Osteoblast (primary cell): ENCODE results near the gene RPL13A. TPM values are rescaled to one million over a fixed set of nuclear protein-coding genes. Genes with fewer than 3 reads are reported as not detected.

Experiments used
- DNase-seq: peaks from one replicate; pipeline ENCODE4 v3.0.0; 2011; ENCODE audit warnings: low spot score, mixed read lengths; ENCODE audit not compliant: insufficient read length; ENCODE audit errors: missing footprints
- H2AFZ ChIP-seq: 2 replicates; pipeline ENCODE4 v1.6.0; 2011; ENCODE audit warnings: mild to moderate bottlenecking, low read length
- H3K27ac ChIP-seq: 2 replicates; pipeline ENCODE4 v1.5.1; 2011; ENCODE audit warnings: mild to moderate bottlenecking, low read depth, low read length, moderate library complexity
- H3K27me3 ChIP-seq: 2 replicates; pipeline ENCODE4 v1.6.0; 2012; ENCODE audit warnings: mild to moderate bottlenecking, control low read depth, inconsistent platforms, low read length, moderate library complexity; ENCODE audit not compliant: insufficient read depth
- H3K36me3 ChIP-seq: 2 replicates; pipeline ENCODE4 v1.5.1; 2011; ENCODE audit warnings: mild to moderate bottlenecking, low read length, control low read depth, moderate library complexity; ENCODE audit not compliant: insufficient read depth
- H3K4me1 ChIP-seq: 2 replicates; pipeline ENCODE4 v1.5.1; 2011; ENCODE audit warnings: mild to moderate bottlenecking, low read length, control low read depth, moderate library complexity; ENCODE audit not compliant: insufficient read depth
- H3K4me2 ChIP-seq: 2 replicates; pipeline ENCODE4 v1.6.0; 2011; ENCODE audit warnings: mild to moderate bottlenecking, low read length; ENCODE audit not compliant: insufficient read depth
- H3K4me3 ChIP-seq: fragments of 200-600 bp; sonication (generic); 3 replicates; pipeline ENCODE4 v1.5.1; 2012; ENCODE audit warnings: mild to moderate bottlenecking, low read length, inconsistent platforms; ENCODE audit not compliant: insufficient read depth
- H3K79me2 ChIP-seq: 2 replicates; pipeline ENCODE4 v1.6.0; 2012; ENCODE audit warnings: mild to moderate bottlenecking, low read length, control low read depth, inconsistent platforms; ENCODE audit not compliant: insufficient read depth
- H3K9me3 ChIP-seq: 2 replicates; pipeline ENCODE4 v1.5.1; 2011; ENCODE audit warnings: low read depth, low read length, control low read depth
- H4K20me1 ChIP-seq: 2 replicates; pipeline ENCODE4 v1.6.0; 2012; ENCODE audit warnings: mild to moderate bottlenecking, low read length, control low read depth; ENCODE audit not compliant: insufficient read depth
- total RNA-seq: library from RNA; depleted of rRNA; stranded (reverse); fragments of >200 nt; gene quantifications from 2 replicates; pipeline ENCODE4 v1.2.3, GENCODE V29; 2012
- TF ChIP-seq, protein P1 (sequence below): IDR thresholded peaks from 2 replicates; pipeline ENCODE4 v1.5.1; 2011; ENCODE audit warnings: mild to moderate bottlenecking, low read depth, low read length, moderate library complexity; ENCODE audit errors: extremely low read depth

The RPL13A gene
- total RNA-seq, 1 donor: 2,185 TPM

DNA sequence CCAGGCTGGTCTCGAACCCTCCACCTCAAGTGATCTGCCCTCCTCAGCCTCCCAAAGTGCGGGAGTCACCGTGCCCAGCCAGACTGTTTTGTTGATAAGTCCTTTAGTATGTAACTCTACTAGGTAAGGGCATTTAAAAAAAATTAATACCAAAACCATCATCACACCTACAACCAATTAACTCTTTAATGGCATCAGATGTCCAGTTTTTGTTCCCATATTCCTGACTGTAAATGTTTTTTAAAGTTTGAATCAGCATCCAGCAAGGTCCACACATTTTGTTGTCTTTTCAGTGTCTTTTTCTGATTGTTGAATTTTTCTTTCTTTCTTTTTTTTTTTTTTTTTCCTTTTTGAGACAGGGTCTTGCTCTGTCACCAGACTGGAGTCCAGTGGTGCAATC, 30.6 kb downstream of the RPL13A start:
- no peak overlapping the region for H3K4me3 ChIP-seq
- no peaks in the 10 kb centered on the region for H4K20me1 ChIP-seq
- H3K4me2 ChIP-seq: no peak overlapping the region
- TF ChIP-seq, protein P1, sequence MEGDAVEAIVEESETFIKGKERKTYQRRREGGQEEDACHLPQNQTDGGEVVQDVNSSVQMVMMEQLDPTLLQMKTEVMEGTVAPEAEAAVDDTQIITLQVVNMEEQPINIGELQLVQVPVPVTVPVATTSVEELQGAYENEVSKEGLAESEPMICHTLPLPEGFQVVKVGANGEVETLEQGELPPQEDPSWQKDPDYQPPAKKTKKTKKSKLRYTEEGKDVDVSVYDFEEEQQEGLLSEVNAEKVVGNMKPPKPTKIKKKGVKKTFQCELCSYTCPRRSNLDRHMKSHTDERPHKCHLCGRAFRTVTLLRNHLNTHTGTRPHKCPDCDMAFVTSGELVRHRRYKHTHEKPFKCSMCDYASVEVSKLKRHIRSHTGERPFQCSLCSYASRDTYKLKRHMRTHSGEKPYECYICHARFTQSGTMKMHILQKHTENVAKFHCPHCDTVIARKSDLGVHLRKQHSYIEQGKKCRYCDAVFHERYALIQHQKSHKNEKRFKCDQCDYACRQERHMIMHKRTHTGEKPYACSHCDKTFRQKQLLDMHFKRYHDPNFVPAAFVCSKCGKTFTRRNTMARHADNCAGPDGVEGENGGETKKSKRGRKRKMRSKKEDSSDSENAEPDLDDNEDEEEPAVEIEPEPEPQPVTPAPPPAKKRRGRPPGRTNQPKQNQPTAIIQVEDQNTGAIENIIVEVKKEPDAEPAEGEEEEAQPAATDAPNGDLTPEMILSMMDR: no peak
- no peaks in the 10 kb centered on the region for H3K79me2 ChIP-seq
- H3K27me3 ChIP-seq: no peaks in the 10 kb centered on the region
- H3K4me1 ChIP-seq: no peaks in the 10 kb centered on the region
- DNase-seq: peak; percentile 69
- no peaks in the 10 kb centered on the region for H3K9me3 ChIP-seq
- no peak overlapping the region for H2AFZ ChIP-seq
- no peaks in the 10 kb centered on the region for H3K36me3 ChIP-seq
- H3K27ac ChIP-seq: no peak overlapping the region

DNA sequence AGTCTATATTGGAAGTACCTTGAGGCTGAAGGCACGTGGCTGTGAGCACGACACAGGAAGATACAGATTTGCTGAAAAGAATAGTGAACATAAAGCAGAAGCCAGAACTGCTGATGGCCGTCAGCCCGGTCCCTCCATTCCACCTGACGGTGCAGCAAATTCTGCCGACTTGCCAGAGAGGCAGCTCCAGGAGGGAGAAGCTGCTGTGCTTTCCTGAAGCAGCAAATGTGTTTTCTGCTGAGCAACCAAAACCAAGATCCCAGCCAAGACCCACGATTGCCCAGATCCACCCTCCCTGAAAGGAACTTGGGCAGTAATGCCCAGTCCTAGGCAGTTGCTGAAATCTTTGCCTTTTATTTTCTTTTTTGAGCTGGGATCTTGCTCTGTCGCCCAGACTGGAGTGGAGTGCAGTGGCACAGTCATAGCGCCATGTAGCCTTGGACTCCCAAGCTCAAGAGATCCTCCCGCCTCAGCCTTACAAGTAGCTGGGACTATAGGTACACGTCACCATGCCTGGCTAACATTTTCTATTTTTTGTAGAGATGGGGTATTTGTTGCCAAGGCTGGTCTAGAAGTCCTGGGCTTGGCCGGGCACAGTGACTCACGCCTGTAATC, 33.4 kb downstream of the RPL13A start:
- Histone ChIP-seq H3K9me3 (no peaks in the 10 kb centered on the region), H3K4me1 (no peaks in the 10 kb centered on the region), H4K20me1 (no peaks in the 10 kb centered on the region), H3K79me2 (no peaks in the 10 kb centered on the region), H3K27me3 (no peaks in the 10 kb centered on the region), H3K4me3 (no peak overlapping the region), H3K36me3 (no peaks in the 10 kb centered on the region), H3K4me2 (no peak overlapping the region), H2AFZ (no peak overlapping the region), H3K27ac (no peak overlapping the region)
- TF ChIP-seq, protein P1: no peak
- peak; percentile 29 for DNase-seq

DNA sequence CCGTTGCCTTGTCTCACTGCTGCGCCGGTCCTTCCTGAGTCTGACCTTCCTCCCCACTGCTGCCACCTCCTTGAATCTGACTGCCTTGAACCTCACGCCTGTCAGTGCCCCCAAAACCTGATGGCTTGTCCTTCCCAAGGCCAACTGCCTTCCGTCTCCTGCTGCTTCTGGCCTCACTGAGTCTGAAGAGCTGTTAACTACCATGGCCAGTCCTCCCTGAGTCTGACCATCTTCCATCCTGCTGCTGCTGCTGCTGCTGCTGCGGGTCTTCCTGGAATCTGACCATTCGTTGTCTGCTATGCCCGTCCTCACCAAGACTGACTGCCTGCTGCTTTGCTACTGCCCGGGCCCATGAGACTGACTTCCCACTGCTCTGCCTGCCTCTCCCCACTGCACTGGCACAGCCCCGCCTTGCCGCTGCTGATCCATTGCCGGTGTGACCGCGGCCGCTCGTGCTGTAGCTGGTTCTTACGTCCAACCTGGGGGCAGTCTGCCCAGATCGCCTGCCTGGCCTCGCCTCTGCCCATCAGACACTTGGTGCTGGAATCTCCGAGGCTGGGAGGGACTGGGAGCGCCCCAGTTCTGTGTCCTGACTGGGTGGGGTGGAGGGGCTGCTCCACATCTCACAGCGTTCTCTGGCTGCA, 37.5 kb downstream of the RPL13A start:
- peaks cover 10% of the 10 kb centered on the region for H3K36me3 ChIP-seq
- H2AFZ ChIP-seq: no peak overlapping the region
- H4K20me1 ChIP-seq: no peaks in the 10 kb centered on the region
- TF ChIP-seq, protein P1: no peak
- no peak overlapping the region for H3K4me3 ChIP-seq
- no peak overlapping the region for H3K4me2 ChIP-seq
- H3K9me3 ChIP-seq: no peaks in the 10 kb centered on the region
- peaks cover 5% of the 10 kb centered on the region for H3K4me1 ChIP-seq
- H3K27ac ChIP-seq: no peak overlapping the region
- H3K27me3 ChIP-seq: no peaks in the 10 kb centered on the region
- H3K79me2 ChIP-seq: peaks cover 19% of the 10 kb centered on the region
- peak; percentile 13 for DNase-seq

DNA sequence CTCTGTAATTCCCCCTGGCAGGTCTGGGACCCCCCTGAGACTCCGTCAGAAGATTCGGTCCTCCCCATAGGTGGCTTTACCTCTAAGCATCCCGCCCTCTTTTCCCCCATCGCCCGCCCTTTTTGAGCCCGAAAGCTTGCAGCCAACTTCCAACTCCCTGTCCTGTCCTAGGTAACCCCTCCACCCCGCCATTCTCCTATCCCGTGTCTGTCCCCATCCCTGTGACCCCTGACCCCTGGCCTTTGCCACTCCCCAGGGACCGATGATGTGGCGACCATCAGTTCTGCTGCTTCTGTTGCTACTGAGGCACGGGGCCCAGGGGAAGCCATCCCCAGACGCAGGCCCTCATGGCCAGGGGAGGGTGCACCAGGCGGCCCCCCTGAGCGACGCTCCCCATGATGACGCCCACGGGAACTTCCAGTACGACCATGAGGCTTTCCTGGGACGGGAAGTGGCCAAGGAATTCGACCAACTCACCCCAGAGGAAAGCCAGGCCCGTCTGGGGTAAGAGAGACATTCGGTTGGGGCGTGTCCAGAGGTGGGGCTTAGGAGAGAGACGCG, 40.9 kb downstream of the RPL13A start:
- Histone ChIP-seq H3K4me2 (peak overlapping the region; percentile 90), H3K4me1 (peaks cover 11% of the 10 kb centered on the region), H3K9me3 (no peaks in the 10 kb centered on the region), H3K4me3 (peak overlapping the region; percentile 90), H3K36me3 (peaks cover 28% of the 10 kb centered on the region), H4K20me1 (peaks cover 13% of the 10 kb centered on the region), H3K79me2 (peaks cover 37% of the 10 kb centered on the region), H3K27me3 (no peaks in the 10 kb centered on the region), H3K27ac (peak overlapping the region; percentile 98), H2AFZ (peak overlapping the region; percentile 7)
- peak; percentile 93 for DNase-seq
- TF ChIP-seq, protein P1: no peak
